Measurements from ENCODE around the gene RBBP7.

The RBBP7 gene

GRCh38 chrX:16825264-16826035 lies 44.7 kb downstream of the RBBP7 start:
- no peak for DNase-seq (ENCODE audit: low read depth)

DNA sequence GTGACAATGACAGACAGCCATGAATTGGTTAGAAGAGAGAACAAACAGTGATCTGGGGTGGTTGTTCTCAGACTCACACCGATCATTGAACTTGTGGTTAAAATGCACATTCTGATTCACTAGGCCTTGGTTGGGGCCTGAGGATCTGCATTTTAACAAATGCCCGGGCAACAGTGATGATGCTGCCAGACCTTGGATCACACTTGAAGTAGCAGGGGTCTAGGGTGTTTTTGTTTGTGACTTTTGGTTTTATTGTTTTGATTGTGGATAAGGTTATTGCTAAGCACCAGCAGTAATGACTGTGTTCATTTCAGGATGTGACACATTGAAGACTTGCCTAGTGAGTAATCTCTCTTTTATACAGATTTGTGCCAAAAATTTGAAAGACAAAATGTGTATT lies 47.4 kb downstream of the RBBP7 start:
- DNase-seq (ENCODE audit: low read depth), result no peak

DNA sequence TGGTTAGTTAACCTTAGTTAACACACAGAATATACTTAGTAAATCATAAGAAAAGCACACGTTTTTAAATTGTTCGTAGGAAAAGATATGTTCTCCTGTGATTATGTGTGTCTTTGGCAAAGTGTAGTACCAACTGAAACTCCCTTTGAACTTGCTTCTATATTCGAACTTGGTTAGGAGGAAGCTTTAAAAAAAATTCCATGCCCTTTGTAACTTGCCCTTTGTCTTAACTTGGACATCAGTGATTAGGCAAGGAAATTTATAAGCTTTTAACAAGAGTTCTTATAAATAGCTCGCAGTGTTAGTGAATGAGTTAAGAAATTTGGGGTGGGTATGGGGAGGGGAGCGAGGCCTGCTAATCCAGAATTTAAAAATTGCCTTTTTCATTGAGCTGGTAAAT lies 50.5 kb downstream of the RBBP7 start:
- no peak for DNase-seq (ENCODE audit: low read depth)

DNA sequence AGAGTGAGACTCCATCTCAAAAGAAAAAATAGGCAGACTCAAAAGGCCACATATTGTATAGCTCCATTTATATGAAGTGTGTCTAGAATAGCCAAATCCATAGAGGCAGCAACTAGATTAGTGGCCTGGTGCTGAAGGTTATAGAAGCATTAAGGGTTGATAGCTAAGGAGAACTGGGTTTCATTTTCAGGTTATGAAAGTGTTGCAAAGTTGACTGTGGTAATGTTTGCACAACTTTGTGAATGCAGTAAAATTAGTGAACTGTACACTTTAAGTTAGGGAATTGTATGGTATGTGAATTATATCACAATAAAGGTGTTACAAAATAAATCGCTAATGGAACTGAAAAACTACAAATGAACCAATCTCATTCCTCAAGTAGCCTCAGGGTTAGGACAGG lies 55.6 kb downstream of the RBBP7 start:
- no peak for DNase-seq (ENCODE audit: low read depth)

DNA sequence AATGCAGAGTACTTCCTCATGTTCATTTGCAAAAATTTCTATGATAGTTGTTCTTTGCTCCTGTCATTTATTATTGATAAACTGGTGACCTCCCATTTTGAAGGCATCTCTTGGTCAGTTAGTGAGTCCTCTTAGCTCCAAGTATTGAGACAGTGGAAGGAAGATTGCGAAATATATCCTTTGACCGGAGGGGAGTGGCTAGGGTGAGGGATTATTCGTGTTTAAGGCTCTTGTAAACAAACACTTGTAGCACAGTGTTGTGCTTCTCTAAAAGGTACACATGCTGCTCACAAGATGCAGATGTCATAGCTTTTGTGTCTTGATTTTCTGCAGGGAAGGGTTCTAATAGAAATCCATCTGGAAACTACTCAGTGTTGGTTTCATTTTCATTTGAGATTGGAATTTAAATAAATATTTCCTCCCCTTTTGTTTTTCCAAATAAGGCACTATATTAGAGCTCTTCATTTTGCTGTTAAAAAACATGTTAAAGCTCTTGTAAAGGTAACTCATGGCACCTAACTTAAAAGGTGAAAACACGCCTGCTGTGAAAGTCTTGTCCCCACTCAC lies 62.1 kb downstream of the RBBP7 start:
- no peak for DNase-seq (ENCODE audit: low read depth)

- DNase-seq (ENCODE audit: low read depth), result no peak
These were observed 62.6 kb downstream of the RBBP7 start for GRCh38 chrX:16807548-16807947.

DNA sequence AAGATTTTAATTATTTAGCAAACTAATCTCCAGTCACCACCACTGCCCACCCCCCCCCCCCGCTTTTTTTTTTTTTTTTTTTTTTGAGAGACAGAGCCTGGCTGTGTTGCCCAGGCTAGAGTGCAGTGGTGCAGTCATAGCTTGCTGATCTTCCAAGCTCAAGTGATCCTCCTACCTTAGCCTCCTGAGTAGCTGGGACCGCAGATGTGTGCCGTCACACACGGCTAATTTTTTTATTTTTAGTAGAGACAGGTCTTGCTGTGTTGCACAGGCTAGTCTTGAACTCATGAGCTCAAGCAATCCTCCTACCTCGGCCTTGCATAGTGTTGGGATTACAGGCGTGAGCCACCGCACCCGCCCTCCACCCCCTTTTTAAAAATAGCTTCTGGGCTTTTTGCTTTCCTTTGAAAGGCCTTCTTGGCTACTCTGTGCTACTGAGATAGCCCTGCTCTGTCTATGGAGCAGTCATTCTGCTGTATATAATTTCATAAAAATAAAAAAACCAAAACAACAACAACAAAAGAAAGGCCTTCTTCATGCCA lies 65.2 kb downstream of the RBBP7 start:
- no peak for DNase-seq (ENCODE audit: low read depth)

- DNase-seq (ENCODE audit: low read depth), result no peak
These were observed 72.3 kb downstream of the RBBP7 start for GRCh38 chrX:16797841-16798240.

- no peak for DNase-seq (ENCODE audit: low read depth)
These were observed 72.8 kb downstream of the RBBP7 start for GRCh38 chrX:16797358-16797757.

GRCh38 chrX:16796298-16796697 lies 73.9 kb downstream of the RBBP7 start:
- DNase-seq (ENCODE audit: low read depth), result no peak
